ENCODE results near the gene ORC1.

DNA sequence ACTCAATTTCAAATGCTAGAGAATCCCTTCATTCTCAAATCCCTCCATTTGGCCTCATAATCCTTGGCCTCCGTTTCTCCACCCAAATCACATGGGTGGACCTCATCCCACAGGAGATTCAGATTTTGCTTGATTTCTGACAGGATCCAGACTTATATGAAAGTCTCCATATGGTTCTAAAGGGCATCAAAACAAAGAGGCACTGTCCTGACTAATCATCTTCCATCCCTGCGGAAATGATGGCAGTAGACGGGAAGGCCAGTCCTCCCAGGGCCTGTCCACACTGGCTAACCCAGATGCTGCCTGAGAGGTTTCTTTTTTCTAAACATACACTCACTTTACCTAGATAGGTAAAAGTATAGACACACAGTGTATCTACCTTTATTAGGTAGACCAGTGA, 18.8 kb downstream of the ORC1 start:
- TF ChIP-seq, protein P1, sequence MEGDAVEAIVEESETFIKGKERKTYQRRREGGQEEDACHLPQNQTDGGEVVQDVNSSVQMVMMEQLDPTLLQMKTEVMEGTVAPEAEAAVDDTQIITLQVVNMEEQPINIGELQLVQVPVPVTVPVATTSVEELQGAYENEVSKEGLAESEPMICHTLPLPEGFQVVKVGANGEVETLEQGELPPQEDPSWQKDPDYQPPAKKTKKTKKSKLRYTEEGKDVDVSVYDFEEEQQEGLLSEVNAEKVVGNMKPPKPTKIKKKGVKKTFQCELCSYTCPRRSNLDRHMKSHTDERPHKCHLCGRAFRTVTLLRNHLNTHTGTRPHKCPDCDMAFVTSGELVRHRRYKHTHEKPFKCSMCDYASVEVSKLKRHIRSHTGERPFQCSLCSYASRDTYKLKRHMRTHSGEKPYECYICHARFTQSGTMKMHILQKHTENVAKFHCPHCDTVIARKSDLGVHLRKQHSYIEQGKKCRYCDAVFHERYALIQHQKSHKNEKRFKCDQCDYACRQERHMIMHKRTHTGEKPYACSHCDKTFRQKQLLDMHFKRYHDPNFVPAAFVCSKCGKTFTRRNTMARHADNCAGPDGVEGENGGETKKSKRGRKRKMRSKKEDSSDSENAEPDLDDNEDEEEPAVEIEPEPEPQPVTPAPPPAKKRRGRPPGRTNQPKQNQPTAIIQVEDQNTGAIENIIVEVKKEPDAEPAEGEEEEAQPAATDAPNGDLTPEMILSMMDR (IDR thresholded peaks at IDR 0.05): no peak
- no peak for TF ChIP-seq POLR2A (IDR thresholded peaks at IDR 0.05)
